ENCODE measurements around the gene ARHGEF28.

ARHGEF28 gene

DNA sequence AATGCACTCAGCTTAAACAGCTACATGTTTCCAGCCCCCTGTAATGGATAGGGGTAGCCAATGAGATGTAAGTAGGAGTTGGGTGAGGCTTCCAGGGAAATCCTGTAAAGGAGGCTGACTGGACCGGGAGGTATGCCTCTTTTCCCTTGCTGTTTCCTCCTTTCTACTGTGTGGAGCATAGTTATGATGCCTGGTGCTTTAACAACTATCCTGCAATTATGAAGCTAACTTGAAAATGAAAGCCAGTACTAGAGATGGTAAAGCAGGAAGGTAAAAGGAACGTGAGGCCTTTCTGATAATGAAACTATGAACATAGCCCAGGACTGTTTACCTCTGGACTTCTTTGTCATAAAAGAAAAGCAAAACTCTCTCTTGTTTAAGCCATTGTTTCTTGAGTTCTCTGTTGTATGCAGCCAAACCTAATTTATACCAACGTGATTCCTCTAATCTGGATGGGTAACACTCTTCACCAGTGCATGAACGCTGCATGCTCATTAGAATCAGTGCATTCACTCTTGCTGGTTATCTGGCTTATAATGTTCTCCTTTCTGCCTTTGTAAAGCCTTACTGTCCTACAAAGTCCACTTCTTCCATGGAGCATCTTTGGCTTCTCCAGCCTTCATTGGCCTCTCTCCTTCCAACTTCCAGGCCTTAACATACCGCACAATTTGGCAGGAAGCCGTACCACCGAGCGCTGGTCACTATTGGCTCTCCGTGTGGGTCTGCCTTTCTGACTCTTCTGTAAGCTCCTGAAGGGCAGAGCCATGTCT, 8.3 kb upstream of the ARHGEF28 start:
- DNase-seq: no peak

DNA sequence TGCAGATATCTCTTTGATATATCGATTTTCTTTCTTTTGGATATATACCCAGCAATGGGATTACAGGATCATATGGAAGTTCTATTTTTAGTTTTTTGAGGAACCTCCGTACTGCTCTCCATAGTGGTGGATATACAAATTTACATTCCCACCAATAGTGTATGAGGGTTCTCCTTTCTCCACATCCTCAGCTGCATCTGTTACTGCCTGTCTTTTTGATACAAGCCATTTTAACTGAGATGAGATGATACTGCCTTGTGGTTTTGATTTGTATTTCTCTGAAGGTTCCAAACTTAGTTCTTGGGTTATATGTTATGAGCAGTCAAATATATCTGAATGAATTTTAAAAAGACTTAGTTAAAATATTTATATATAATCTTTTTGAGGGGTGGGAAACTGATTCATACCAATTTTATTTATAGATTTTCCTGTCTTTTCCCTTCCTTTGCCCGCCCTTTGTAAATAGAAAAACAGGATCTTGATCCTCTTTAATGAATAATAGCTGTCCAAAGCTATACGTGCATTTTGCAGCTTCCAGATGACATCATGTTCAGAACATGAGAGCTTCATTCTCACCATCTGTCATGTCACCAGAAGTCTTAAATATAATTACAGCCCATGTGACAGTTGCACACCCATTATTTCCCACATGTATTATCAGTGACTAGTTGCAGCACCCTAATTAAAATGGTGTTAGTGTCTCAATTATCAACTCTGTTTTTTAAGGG, 6.2 kb upstream of the ARHGEF28 start:
- DNase-seq: no peak

DNA sequence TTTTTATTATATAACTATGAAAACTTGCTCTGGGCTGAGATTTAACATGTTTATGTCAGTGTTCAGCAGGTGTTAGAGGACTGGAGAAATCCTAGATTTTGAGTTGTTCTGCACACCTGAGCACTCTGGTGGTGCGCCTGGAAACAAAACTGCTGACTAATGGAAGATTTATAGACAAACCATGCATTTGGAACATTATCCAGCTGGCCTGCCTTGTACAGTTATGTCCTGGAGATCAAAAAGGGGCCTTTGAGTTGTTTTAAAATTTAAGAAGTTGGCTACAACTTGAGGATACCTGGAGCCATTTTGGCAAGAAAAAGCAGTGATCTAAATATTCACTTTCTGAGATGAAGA, 5.7 kb upstream of the ARHGEF28 start:
- DNase-seq: no peak

DNA sequence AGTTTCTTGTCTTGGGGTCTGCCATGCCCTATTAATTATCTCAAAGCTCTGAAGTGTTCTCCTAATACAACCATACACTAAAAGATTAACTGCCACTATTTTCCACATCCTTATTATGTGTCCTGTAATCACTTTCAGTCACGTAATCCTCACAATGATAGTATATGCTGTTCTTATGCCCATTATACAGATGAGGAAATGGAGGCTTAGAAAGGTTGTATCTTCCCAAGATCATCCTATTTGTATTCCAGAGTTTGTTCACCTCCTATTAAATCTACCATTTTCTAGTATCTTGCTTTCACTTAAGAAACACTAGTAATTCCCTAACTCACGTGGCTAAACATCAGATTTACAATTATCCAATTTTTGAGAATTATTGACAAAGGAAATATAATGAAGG, 2.9 kb upstream of the ARHGEF28 start:
- DNase-seq: no peak

DNA sequence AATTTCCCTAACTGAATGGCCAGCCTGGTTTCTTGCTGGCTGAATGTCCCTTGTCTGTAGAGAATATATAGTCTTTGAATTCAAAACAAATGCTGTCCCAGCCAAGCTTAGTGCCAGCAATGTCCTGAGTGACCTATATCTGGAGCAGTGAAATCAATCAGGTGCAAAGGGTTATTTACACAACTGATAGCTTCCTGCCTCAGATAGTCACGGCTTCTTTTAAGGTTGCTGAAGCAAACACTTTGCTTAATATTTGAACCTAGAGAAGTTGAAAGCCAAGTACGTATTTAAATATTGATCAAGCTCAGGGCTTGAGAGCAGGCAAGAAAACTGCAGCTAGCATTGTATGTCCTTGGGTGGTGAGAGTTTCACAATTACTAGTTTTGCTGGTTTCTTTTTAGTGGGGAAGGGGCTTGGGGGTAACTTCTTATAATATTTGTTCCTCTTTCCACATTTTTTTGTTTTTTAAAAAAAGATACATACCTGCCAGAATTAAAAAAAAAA, 2.0 kb upstream of the ARHGEF28 start:
- DNase-seq: no peak

DNA sequence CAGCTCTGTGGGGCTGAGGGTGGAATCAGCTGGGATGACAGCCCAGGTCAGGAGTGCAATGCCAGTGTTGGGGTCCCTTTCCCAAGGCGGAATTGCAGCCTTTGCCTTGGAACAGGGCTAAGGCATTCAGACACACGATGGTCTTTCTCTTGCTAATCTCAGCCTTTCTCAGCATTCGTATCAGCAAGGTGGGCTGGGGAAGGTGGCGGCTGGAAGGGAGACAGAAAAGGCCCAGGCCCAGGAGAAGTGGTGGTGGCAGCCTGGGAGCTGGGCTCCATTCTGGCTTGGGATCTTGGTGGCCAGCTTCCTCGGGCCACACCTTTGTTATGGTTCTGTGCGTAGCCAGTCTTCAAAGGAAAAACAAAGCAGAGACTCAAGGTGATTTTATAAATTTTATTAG, 1.1 kb upstream of the ARHGEF28 start:
- no peak for DNase-seq

DNA sequence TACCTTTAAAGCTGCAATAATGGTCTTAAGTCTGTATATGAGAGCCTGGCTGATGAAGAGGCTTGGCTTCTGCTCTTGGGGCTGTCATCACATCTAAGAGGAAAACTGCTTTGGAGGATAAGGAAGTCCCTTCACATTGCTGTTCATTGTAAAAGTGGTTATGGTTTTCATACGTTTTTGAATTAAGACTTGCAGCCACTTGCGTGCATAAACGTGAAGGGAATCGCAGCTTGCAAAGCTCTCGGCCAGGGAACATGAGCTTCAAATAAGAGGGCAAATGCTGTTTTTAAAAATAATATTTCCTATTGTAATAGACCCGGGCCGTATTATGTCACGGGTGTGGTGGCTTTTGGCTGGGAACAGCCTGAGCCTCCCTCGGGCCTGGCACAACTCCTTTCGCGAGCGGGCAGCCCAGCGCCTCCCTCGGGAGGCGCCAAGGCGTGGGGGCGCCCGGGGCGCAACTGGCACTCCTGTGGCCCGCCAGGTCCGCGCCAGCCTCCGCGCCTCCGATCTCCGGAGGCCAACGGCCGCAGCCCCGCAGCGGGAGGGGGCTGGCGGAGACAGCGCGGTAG, 538 bp upstream of the ARHGEF28 start:
- peak in 8 of 58 donors; percentile 14 to 67 (median 36) for DNase-seq

DNA sequence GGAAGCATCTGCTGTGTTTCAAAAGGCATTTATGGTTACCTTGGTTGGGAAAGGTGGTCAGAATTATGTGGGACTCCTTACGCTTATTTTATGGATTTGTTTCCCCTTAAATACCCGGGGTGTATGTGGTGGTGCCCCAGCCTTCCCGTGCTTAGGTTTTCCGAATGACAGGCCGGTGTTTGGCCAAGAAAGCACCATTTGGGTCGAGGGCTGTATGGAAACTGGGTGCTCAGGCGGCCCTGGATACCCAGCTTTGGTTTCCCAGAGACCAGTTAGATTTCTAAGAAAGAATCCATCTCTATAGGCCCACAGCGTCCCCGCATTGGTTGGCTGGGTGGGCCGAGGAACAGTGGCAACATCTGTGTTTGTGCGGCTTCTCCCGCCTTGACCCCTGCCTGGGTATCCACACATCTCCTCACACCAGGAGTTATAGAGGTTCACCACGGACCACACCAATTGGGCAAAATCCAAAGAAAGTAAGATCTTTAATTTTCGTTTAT, 868 bp downstream of the ARHGEF28 start:
- no peak for DNase-seq

DNA sequence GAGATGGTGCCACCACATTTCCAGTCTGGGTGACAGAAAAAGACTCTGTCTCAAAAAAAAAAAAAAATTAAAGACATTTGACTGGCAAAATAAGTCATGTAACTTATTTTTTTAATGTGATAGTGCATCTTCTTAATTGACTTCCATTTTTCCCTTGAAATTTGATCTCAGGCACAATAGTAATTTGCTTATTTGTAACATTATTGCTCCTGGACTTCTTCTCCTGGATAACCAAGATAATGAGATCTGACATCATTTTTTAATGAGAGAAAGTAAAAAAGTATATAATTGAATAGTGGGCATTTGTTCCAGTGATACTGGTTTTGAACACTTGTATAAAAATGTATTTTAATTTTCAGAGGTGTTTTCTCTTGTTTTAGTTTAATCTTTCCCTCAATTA, 3.5 kb downstream of the ARHGEF28 start:
- DNase-seq: no peak

DNA sequence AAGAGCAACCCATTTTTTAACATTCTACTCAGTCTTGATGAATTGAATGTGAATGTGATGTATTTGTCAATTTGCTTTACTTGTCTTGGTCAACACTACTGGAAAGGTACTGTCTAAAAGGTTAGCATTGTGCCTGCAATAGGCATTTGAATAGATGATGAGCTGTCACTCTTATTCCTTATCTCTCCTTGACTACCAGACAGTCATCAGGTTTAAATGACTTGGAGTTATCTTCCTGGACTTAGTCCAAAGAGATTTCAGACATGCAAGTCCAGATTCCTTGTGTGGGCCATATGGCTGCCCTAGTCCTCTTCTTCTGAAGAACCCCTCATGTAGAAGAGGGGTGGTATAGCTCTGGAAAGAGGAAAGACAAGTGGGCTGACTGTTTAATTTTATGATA, 4.8 kb downstream of the ARHGEF28 start:
- DNase-seq: no peak

DNA sequence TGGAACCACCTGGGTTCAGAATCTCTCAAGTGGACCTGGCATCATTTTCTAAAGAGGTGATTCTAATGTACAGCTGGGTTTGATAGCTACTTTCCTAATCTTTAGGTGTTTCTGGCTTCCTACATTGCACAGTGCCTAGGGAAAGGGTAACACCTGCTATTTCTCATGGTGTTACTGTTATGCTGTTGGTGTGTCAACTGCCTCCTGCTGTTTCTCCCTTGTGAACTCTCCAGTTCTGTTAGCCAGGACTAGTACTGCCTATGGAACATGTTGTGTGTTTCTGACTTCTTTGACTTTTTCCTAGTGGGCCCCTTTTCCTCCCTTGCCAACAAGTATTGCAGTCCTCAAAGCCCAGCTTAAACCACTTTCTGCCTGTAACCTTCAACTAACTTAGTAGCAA, 5.5 kb downstream of the ARHGEF28 start:
- DNase-seq: no peak

DNA sequence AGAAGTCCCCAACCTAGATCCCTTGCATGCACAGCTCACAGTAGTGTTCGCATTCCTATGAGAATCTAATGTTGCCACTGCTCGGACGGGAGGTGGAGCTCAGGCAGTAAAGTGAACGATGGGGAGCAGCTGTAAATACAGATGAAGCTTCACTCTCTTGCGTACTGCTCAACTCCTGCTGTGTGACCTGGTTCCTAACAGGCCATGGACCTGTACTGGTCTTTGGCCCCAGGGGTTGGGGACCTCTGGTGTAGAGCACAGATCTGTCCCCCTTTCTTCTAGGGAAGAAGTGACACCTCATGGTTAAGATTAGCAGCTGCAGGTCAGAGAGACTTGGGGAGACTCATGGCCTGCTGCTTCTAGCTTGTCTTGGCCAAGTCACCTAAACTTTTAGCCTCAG, 7.1 kb downstream of the ARHGEF28 start:
- no peak for DNase-seq

DNA sequence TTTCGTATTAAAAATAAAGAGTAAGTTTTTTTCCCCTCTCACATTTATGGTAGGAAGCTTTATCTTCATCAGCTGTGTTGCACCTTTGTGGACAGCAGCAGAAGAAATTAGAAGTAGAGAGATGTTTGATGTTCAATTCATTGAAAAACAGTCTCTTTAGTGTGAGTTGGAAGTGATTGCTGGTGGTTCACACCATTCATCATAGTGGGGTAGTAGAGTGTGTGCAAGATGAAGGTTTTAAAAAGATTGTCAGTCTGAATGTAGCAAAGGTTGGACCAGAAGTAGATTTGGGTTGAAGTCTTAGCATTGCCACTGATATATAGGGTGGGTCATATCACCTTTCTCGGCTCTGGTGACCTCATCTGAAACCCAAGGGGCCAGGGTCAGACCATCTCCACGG, 10.4 kb downstream of the ARHGEF28 start:
- no peak for DNase-seq

DNA sequence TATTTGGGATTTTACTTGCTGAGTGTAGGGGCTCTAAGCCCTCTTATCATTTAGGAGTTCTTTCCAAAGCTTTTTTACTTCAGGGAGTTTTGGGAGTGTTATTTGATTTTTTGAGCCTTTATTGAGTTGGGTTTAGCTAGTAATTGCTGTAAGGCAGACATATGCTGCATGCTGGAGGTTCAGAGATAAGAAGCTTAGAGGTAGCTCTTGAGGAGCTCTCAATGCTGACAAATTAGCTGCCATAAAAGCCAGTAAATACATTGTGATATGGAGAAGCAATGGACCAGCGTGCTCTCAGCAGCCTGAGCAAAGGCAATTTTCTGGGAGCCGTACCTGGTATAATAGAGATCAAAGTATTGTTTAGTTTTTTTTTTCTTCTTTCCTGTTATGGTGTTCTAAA, 11.6 kb downstream of the ARHGEF28 start:
- DNase-seq: no peak

DNA sequence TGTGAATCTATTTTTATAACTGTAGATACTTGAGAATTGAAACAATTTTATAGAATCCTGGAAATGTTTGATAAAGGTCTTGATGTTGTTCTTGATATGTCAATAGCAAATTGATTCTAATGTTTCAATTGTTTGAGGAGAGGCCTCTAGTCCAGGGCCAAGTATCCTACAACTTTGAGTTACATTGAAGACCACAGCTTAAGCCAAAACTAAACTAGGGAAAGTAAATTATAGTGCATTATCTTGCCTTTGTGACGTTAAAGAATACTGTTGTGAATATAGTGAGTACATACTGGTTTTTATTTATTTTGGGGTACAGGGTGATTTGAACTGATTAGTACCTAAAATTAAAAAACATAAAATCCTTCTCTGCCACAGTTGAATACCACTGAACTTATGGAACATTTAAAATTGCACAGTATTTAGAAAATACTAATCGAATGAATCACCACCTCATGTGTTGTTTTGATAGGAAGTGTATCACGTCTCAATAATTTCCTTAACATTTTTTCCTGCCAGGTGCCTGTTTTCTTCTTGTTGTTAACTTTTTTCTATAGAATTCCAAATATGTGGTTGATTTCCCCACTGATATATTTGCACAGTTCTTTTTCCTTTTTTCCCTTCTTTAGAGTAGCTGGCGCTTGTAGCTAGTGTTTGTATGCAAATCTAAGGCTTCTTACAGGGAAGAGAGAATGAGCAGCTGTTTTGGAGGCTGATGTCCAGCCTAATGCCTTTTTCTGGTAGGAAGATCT, 12.5 kb downstream of the ARHGEF28 start:
- DNase-seq: no peak

DNA sequence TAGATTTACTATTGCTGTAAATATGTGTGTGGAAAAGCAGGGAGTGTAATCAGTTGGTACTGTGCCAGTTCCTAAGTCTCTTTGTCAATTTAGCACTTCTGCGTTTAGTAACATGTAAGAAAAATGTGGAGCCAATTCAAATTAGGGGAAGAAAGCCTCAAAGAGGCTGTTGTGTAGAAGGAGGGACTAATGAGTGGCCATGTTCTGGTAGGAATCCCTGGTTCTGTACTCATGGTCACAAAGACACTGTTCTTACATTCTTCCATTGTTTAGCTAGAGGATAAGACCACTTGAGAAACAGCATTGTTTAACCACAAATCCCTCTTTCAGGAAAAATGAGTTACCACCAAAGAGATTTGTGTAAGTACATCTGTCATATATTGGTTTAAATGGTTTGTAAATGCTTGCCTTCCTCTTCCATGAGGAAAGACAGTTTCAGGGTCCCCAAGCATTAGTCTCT, 14.9 kb downstream of the ARHGEF28 start:
- DNase-seq: no peak

DNA sequence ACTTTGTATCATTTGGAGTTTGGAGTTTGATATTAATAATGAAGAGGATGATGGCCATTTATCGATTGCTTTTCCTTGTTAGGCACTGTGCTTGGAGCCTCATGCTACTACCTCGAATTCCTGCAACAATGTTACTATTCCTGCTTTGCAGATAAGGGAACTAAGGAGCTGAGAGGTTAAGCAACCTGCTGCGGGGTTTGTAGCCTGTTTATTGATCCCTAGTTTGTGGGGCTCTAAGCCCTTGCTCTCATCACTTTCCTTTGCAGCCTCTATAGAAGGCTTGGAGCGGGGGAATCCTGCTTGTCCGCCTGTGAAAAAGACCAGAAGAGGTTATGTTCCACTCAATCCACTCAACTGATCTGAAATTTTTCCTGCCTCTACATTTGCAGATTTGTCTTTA, 15.8 kb downstream of the ARHGEF28 start:
- no peak for DNase-seq

DNA sequence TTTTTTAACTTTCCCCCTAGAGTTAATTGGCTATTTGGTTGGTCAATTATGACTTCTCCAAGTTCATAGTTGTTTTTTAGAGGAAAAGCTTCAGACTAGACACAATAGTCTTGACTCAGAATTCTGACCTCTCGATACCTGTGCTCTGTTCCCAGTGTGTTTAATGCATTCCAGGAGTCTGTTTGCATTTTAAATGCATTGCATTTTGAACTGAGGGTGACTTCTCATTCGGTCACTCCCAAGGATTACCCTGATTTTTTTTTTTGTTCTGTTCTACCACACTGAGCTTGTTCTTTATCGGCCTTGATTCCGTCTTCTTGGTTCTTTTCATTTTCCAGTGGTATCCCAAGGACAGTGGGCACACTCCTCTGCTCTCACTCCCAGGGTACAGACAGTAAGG, 16.3 kb downstream of the ARHGEF28 start:
- no peak for DNase-seq

DNA sequence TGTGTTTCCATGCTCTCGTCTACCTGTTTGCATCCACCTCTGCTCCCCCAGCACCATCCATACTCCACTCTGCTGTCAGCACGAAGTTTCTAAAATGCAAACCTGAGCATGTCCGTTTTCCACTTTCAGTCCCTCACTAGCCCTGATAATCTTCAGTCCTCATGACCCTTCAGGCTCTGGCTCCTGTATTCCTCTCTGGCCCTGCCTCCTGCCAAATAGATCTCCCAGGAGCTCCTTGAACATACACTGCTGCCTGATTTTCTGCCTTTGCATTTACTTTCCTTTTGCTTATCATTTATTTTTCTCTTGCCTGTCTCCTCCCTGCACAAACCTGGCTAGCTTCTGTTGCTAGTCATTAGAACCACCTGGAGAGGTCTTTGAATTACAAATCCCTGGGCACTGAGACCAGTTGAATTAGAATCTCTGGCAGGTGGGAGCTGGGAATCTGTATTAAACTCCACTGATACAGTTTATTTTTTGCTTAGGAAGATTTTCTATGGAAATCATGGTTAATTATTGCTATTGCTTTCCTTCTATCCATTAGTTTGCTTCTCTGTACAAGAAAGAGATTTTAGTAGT, 18.5 kb downstream of the ARHGEF28 start:
- no peak for DNase-seq

DNA sequence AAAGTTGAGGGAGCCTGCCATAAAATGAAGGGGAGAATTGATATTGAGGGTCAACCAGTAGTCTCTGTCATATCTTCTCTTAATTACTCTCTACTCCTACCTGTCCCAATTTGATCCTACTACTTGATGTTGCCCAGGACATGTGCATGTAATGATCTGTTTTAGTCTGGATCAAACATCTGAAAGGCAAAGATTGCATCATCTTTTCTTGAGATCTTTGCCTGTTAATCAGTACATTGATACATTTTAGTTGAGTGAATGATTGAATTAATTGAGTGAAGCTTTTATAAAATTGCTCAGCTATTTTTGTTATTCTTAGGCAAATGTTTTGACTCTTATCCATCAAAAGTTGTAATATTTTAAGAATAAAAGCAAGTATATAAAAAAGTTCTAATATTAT, 21.7 kb downstream of the ARHGEF28 start:
- DNase-seq: no peak

DNA sequence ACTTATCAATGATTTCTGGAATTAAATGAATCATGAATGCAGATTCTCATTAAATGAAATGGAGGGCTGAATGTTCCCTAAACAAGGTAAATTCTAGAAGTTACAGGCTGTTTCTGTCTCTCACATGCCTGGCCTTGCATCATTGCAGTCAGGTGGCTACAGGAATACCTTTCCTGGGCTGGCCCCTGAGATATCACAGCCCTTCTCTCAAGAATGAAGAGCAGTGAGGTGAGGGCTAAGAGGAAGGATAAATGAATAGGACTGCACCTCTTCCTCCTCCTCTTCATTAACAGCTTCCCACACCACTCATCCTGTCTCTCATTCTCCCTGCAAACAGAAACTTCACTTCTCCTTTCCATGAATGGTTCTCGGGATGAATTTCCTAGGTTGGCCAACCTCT, 22.5 kb downstream of the ARHGEF28 start:
- DNase-seq: no peak
